Caco-2 (cell line): ENCODE measurements around the gene SCAND1. TPM values are rescaled to one million over a fixed set of nuclear protein-coding genes. Genes with fewer than 3 reads are reported as not detected.

Experiments used
- BruUV-seq: library from RNA; stranded (reverse); fragments of 400-500 nt; replicated peaks from 2 replicates; lab custom pipeline; 2021; lab: Mats Ljungman, UMichigan
- CTCF ChIA-PET: fragments of 300-600 bp; sonication (Branson Sonifier 250); formaldehyde crosslinking; loops from one replicate; lab custom pipeline; 2022; ENCODE audit warnings: antibody characterized with exemption; lab: Charles Lee
- POLR2A ChIA-PET: fragments of 300-600 bp; sonication (Branson Sonifier 250); formaldehyde crosslinking; loops from one replicate; lab custom pipeline; 2022; ENCODE audit warnings: antibody characterized with exemption; lab: Charles Lee
- DNase-seq, 2 experiments: peaks; one replicate each; pipeline versions ENCODE4 v3.0.0 to v3.0.0-alpha.2; 2020 to 2022
- H3K27me3 ChIP-seq: replicated peaks from 2 replicates; pipeline ENCODE4 v1.6.0; 2011; ENCODE audit warnings: low read length; ENCODE audit not compliant: control insufficient read depth, insufficient read depth
- H3K36me3 ChIP-seq: 2 replicates; pipeline ENCODE4 v1.5.1; 2011; ENCODE audit warnings: low read length; ENCODE audit not compliant: control insufficient read depth, insufficient read depth
- H3K4me1 ChIP-seq: fragments of 250-450 bp; sonication (Bioruptor Pico); 2 replicates; pipeline ENCODE4 v1.5.1; 2020; ENCODE audit warnings: mild to moderate bottlenecking
- H3K4me3 ChIP-seq: 2 replicates; pipeline ENCODE4 v1.5.1; 2011; ENCODE audit warnings: low read depth, mild to moderate bottlenecking, control low read depth, low read length
- H3K9me3 ChIP-seq: fragments of 250-450 bp; sonication (Bioruptor Pico); 2 replicates; pipeline ENCODE4 v1.5.1; 2020; ENCODE audit warnings: mild to moderate bottlenecking, moderate library complexity
- H3K27ac Mint-ChIP-seq: one replicate; pipeline ENCODE4 v1.8.0; 2022; ENCODE audit warnings: mixed read lengths; ENCODE audit not compliant: unreplicated experiment
- H3K27me3 Mint-ChIP-seq: one replicate; pipeline ENCODE4 v1.8.0; 2022; ENCODE audit warnings: mixed read lengths; ENCODE audit not compliant: insufficient read depth, unreplicated experiment
- H3K36me3 Mint-ChIP-seq: one replicate; pipeline ENCODE4 v1.8.0; 2022; ENCODE audit warnings: mild to moderate bottlenecking, mixed read lengths; ENCODE audit not compliant: insufficient read depth, unreplicated experiment
- H3K4me1 Mint-ChIP-seq: one replicate; pipeline ENCODE4 v1.8.0; 2022; ENCODE audit warnings: low read depth, mixed read lengths; ENCODE audit not compliant: unreplicated experiment
- H3K4me3 Mint-ChIP-seq: one replicate; pipeline ENCODE4 v1.8.0; 2022; ENCODE audit warnings: mild to moderate bottlenecking, moderate library complexity, mixed read lengths; ENCODE audit not compliant: unreplicated experiment
- H3K9me3 Mint-ChIP-seq: one replicate; pipeline ENCODE4 v1.8.0; 2022; ENCODE audit warnings: mixed read lengths; ENCODE audit not compliant: unreplicated experiment
- intact Hi-C: fragments of 100-400 bp; cut with micrococcal nuclease; formaldehyde crosslinking; loops from one replicate; pipeline ENCODE4 v1.10.0; 2022; ENCODE audit not compliant: unreplicated experiment
- total RNA-seq: library from RNA; stranded (reverse); gene quantifications from 2 replicates; pipeline ENCODE4 v1.2.3, GENCODE V29; 2022
- TF ChIP-seq, protein P1 (sequence below), 2 experiments: fragments of 200-600 bp in 1 of 2; IDR thresholded peaks; 1 replicate in 1 of 2; 2 replicates in 1 of 2; pipeline versions ENCODE4 v1.5.1 to v1.8.0; 2011 to 2022; ENCODE audit warnings: antibody characterized with exemption in 1 of 2, control low read depth in 1 of 2, inconsistent platforms in 1 of 2, low read depth in 1 of 2, low read length in 1 of 2, mild to moderate bottlenecking in 1 of 2, moderate library complexity in 1 of 2; ENCODE audit not compliant: insufficient read depth in 1 of 2, severe bottlenecking in 1 of 2, unreplicated experiment in 1 of 2

The SCAND1 gene
- total RNA-seq, 1 experiment from 2014 or later, result 129 TPM

DNA sequence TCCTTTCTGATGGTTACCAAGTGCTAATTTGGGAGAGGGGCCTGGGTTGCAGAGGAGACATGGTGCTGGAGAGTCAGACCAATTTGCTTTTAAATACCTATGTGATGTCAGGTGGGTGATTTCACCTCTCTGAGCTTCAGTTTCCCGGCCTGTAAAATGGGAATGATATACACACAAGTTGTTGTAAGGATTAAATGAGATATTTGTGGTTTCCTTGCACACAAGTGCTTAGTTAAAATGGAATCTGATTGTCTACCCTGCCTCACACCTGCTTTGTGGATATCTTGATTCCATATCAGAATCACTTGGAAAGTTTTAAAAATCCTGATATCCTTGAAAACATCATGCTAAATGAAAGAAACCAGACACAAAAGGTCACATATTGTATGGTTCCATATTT is 44.5 kb downstream of the SCAND1 start:
- Histone ChIP-seq H3K4me1 (no peaks in the 10 kb centered on the region), H3K4me3 (no peak overlapping the region), H3K9me3 (no peaks in the 10 kb centered on the region), H3K36me3 (peaks cover 5% of the 10 kb centered on the region; the same call in 1 of the 2 replicates), H3K27me3 (no peaks in the 10 kb centered on the region)
- POLR2A ChIA-PET, result no interaction called here
- intact Hi-C loops, result no loop called here
- H3K4me3 Mint-ChIP-seq, result no peak overlapping the region
- no peaks in the 10 kb centered on the region for H3K27me3 Mint-ChIP-seq
- no TSS peak for BruUV-seq
- CTCF ChIA-PET, result no interaction called here
- no peaks in the 10 kb centered on the region for H3K4me1 Mint-ChIP-seq
- TF ChIP-seq, protein P1, sequence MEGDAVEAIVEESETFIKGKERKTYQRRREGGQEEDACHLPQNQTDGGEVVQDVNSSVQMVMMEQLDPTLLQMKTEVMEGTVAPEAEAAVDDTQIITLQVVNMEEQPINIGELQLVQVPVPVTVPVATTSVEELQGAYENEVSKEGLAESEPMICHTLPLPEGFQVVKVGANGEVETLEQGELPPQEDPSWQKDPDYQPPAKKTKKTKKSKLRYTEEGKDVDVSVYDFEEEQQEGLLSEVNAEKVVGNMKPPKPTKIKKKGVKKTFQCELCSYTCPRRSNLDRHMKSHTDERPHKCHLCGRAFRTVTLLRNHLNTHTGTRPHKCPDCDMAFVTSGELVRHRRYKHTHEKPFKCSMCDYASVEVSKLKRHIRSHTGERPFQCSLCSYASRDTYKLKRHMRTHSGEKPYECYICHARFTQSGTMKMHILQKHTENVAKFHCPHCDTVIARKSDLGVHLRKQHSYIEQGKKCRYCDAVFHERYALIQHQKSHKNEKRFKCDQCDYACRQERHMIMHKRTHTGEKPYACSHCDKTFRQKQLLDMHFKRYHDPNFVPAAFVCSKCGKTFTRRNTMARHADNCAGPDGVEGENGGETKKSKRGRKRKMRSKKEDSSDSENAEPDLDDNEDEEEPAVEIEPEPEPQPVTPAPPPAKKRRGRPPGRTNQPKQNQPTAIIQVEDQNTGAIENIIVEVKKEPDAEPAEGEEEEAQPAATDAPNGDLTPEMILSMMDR (IDR thresholded peaks at IDR 0.05; ENCODE audit: insufficient read depth in 1 of 2, low read depth in 1 of 2, low read length in 1 of 2, severe bottlenecking in 1 of 2, unreplicated experiment in 1 of 2), result no peak
- peaks cover 3% of the 10 kb centered on the region for H3K9me3 Mint-ChIP-seq
- peaks cover 43% of the 10 kb centered on the region for H3K36me3 Mint-ChIP-seq
- DNase-seq, result no peak
- H3K27ac Mint-ChIP-seq, result no peak overlapping the region

DNA sequence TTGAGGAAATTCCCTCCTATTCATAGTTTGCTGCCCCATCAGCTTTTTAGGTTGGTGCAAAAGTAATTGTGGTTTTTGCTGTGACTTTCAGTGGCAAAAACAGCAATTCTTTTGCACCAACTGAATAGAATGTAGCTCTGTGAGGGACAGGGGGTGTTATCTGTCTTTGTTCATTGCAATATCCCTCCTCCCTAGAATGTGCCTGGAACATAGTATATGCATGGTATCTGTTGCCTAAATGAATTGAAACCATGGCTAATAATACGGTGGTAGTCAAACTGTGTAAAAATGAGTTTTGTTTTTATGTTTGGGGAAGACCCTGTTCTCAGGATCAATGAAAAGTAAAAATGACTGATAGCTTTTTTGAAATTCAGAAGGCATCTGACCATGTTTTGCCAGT is 45.1 kb downstream of the SCAND1 start:
- CTCF ChIA-PET, result no interaction called here
- DNase-seq, result no peak
- Mint-ChIP-seq H3K9me3 (peaks cover 9% of the 10 kb centered on the region), H3K36me3 (peaks cover 44% of the 10 kb centered on the region), H3K27me3 (no peaks in the 10 kb centered on the region), H3K4me1 (no peaks in the 10 kb centered on the region), H3K4me3 (no peak overlapping the region), H3K27ac (no peak overlapping the region)
- Histone ChIP-seq H3K27me3 (no peaks in the 10 kb centered on the region), H3K36me3 (peaks cover 5% of the 10 kb centered on the region), H3K4me3 (no peak overlapping the region), H3K4me1 (no peaks in the 10 kb centered on the region), H3K9me3 (no peaks in the 10 kb centered on the region)
- BruUV-seq, result no TSS peak
- TF ChIP-seq, protein P1 (IDR thresholded peaks at IDR 0.05; ENCODE audit: insufficient read depth in 1 of 2, low read depth in 1 of 2, low read length in 1 of 2, severe bottlenecking in 1 of 2, unreplicated experiment in 1 of 2), result no peak
- intact Hi-C loops, result no loop called here
- POLR2A ChIA-PET, result no interaction called here

DNA sequence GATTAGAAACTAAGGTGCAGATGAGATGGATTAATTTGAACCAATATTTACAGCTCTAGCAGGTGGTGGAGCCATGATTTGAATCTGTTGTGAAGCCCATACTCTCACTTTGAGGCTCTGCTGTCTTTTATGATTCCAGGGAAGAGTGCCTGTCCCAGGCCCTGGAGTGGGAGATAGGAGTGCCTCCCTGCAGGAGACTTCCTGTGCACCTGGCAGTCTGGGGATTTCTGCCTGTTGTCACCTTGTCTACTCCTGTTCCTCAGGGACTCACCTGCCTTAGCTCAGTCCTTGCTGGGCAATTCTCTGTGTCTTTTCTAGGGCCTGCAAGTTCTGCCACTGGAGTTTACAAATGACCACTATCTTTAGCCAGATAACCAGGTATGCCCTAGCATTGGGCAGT is 46.3 kb downstream of the SCAND1 start:
- CTCF ChIA-PET, result no interaction called here
- BruUV-seq, result no TSS peak
- no peak overlapping the region for H3K27ac Mint-ChIP-seq

More for the DNA sequence above, 46.3 kb downstream of the SCAND1 start:
- Mint-ChIP-seq H3K36me3 (peaks cover 44% of the 10 kb centered on the region), H3K4me1 (peaks cover 2% of the 10 kb centered on the region), H3K9me3 (peaks cover 9% of the 10 kb centered on the region), H3K27me3 (no peaks in the 10 kb centered on the region), H3K4me3 (no peak overlapping the region)
- POLR2A ChIA-PET, result no interaction called here
- Histone ChIP-seq H3K9me3 (no peaks in the 10 kb centered on the region), H3K4me3 (no peak overlapping the region), H3K27me3 (no peaks in the 10 kb centered on the region), H3K36me3 (peaks cover 3% of the 10 kb centered on the region), H3K4me1 (0 out of 2 replicates have a peak, but pooled peaks cover 4% of the 10 kb centered on the region)
- no peak for DNase-seq
- intact Hi-C loops, result no loop called here
- TF ChIP-seq, protein P1 (IDR thresholded peaks at IDR 0.05; ENCODE audit: insufficient read depth in 1 of 2, low read depth in 1 of 2, low read length in 1 of 2, severe bottlenecking in 1 of 2, unreplicated experiment in 1 of 2), result no peak
